Liver (tissue), 9 donors: ENCODE data around the gene METTL8. TPM values are rescaled to one million over a fixed set of nuclear protein-coding genes. Genes with fewer than 3 reads are reported as not detected.

ENCODE experiments used
- DNase-seq: peaks from one replicate; pipeline ENCODE4 v3.0.0-alpha.2; 2017; ENCODE audit warnings: low spot score
- H3K27ac ChIP-seq, 2 donors: one replicate each; pipeline ENCODE4 v1.7.0; 2013; ENCODE audit warnings: inconsistent platforms in 2 of 2, low read length in 2 of 2, control low read depth in 1 of 2, low read depth in 1 of 2, mild to moderate bottlenecking in 1 of 2
- H3K27me3 ChIP-seq, 4 donors: one replicate each; pipeline versions ENCODE4 v1.6.1 to v1.7.0; 2013; ENCODE audit warnings: low read length in 3 of 4, inconsistent platforms in 1 of 4, mild to moderate bottlenecking in 1 of 4, moderate library complexity in 1 of 4; ENCODE audit not compliant: control insufficient read depth in 4 of 4, insufficient read depth in 4 of 4
- H3K36me3 ChIP-seq, 4 donors: one replicate each; pipeline versions ENCODE4 v1.6.1 to v1.7.0; 2013; ENCODE audit warnings: low read length in 3 of 4, mild to moderate bottlenecking in 3 of 4, low read depth in 1 of 4, moderate library complexity in 1 of 4; ENCODE audit not compliant: control insufficient read depth in 4 of 4, insufficient read depth in 3 of 4
- H3K4me1 ChIP-seq, 4 donors: one replicate each; pipeline versions ENCODE4 v1.6.1 to v1.7.0; 2013; ENCODE audit warnings: low read length in 3 of 4, mild to moderate bottlenecking in 3 of 4, moderate library complexity in 1 of 4; ENCODE audit not compliant: control insufficient read depth in 4 of 4, insufficient read depth in 4 of 4
- H3K4me3 ChIP-seq, 3 donors: one replicate each; pipeline versions ENCODE4 v1.6.1 to v1.7.0; 2013; ENCODE audit warnings: low read length in 3 of 3, control low read depth in 1 of 3, low read depth in 1 of 3, mild to moderate bottlenecking in 1 of 3
- H3K9ac ChIP-seq, 2 donors: one replicate each; pipeline ENCODE4 v1.7.0; 2013; ENCODE audit warnings: low read length in 2 of 2, mild to moderate bottlenecking in 2 of 2, moderate library complexity in 2 of 2, control low read depth in 1 of 2, low read depth in 1 of 2
- H3K9me3 ChIP-seq, 4 donors: one replicate each; pipeline versions ENCODE4 v1.6.1 to v1.7.0; 2013; ENCODE audit warnings: low read length in 3 of 4; ENCODE audit not compliant: control insufficient read depth in 4 of 4
- ATF3 ChIP-seq: IDR thresholded peaks from 2 replicates; pipeline ENCODE4 v1.6.1; 2016; ENCODE audit warnings: antibody characterized with exemption
- CTCF ChIP-seq: fragments of 150-350 bp; IDR thresholded peaks from 2 replicates; pipeline ENCODE4 v1.5.1; 2017; ENCODE audit warnings: improper control_type of control experiment, low read depth, low read length; ENCODE audit not compliant: missing input control
- EGR1 ChIP-seq, 2 donors: IDR thresholded peaks; 2 replicates each; pipeline ENCODE4 v1.6.1; 2016 to 2018; ENCODE audit warnings: antibody characterized with exemption in 2 of 2, low read depth in 2 of 2
- FOXA2 ChIP-seq: IDR thresholded peaks from 2 replicates; pipeline ENCODE4 v1.6.1; 2016; ENCODE audit warnings: antibody characterized with exemption
- GABPA ChIP-seq, 2 donors: IDR thresholded peaks in 1 of 2; conservative IDR thresholded peaks in 1 of 2; 2 replicates each; pipeline ENCODE4 v1.6.1; 2016; ENCODE audit warnings: antibody characterized with exemption in 2 of 2, mild to moderate bottlenecking in 1 of 2, moderate library complexity in 1 of 2
- HNF4A ChIP-seq, 2 donors: conservative IDR thresholded peaks; 2 replicates each; pipeline ENCODE4 v1.6.1; 2016; ENCODE audit warnings: antibody characterized with exemption in 2 of 2, mild to moderate bottlenecking in 2 of 2
- HNF4G ChIP-seq: IDR thresholded peaks from 2 replicates; pipeline ENCODE4 v1.6.1; 2016; ENCODE audit warnings: antibody characterized with exemption
- JUND ChIP-seq, 2 donors: IDR thresholded peaks; 2 replicates each; pipeline ENCODE4 v1.6.1; 2016; ENCODE audit warnings: antibody characterized with exemption in 2 of 2
- MAX ChIP-seq: IDR thresholded peaks from 2 replicates; pipeline ENCODE4 v1.6.1; 2016; ENCODE audit warnings: antibody characterized with exemption
- NR2F2 ChIP-seq: IDR thresholded peaks from 2 replicates; pipeline ENCODE4 v1.6.1; 2016; ENCODE audit warnings: antibody characterized with exemption
- RAD21 ChIP-seq, 2 donors: IDR thresholded peaks; 2 replicates each; pipeline ENCODE4 v1.6.1; 2016; ENCODE audit warnings: antibody characterized with exemption in 2 of 2, mild to moderate bottlenecking in 2 of 2
- RXRA ChIP-seq, 2 donors: IDR thresholded peaks; 2 replicates each; pipeline ENCODE4 v1.6.1; 2017 to 2018; ENCODE audit warnings: antibody characterized with exemption in 2 of 2, mild to moderate bottlenecking in 1 of 2
- YY1 ChIP-seq: IDR thresholded peaks from 2 replicates; pipeline ENCODE4 v1.6.1; 2016; ENCODE audit warnings: antibody characterized with exemption, mild to moderate bottlenecking
- ZBTB33 ChIP-seq: IDR thresholded peaks from 2 replicates; pipeline ENCODE4 v1.6.1; 2016; ENCODE audit warnings: antibody characterized with exemption
- WGBS: extraction: QIAGEN DNeasy Blood & Tissue Kit; methylation state at CpG from one replicate; pipeline ENCODE4 v1.1.7; 2013; 5-methylcytosine and 5-hydroxymethylcytosine counted together
- polyA plus RNA-seq, 2 donors: library from polyadenylated mRNA; stranded (reverse) in 1 of 2; unstranded in 1 of 2; fragments of 200-250 nt in 1 of 2; fragments of >200 nt in 1 of 2; fragmentation: Nextera tagmentation in 1 of 2; extraction: Ambion mirVana in 1 of 2; gene quantifications; one replicate each; pipeline versions ENCODE4 v1.2.1 to v1.2.3, GENCODE V29; 2013 to 2015
- total RNA-seq, 2 donors: library from RNA; depleted of rRNA; stranded (reverse); fragments of >200 nt; gene quantifications; one replicate each; pipeline ENCODE4 v1.2.3, GENCODE V29; 2014
- donor health status: healthy.
- donor health status: healthy.
- donor health status: healthy.
- donor health status: healthy.
- donor health status: healthy.

Gene METTL8
- total and polyA plus RNA-seq, 4 donors: 3.6 to 8.1 (median 5.9) TPM

- H3K27me3 ChIP-seq: no peaks in the 10 kb centered on the region
- DNase-seq: no peak
Observed at GRCh38 chr2:171402906-171403580, 30.7 kb downstream of the METTL8 start.

GRCh38 chr2:171401947-171402346 is 31.8 kb downstream of the METTL8 start:
- H3K9me3 ChIP-seq: no peaks in the 10 kb centered on the region
- no peak overlapping the region for H3K4me3 ChIP-seq
- no peak overlapping the region for H3K9ac ChIP-seq
- DNase-seq: no peak
- no peaks in the 10 kb centered on the region for H3K36me3 ChIP-seq
- no peaks in the 10 kb centered on the region for H3K4me1 ChIP-seq
- 100% methylated on average over 1 of the region's 1 CpG for WGBS
- no peak overlapping the region for H3K27ac ChIP-seq
- no peaks in the 10 kb centered on the region for H3K27me3 ChIP-seq
- TF ChIP-seq YY1: no peak
- TF ChIP-seq ZBTB33: no peak
- TF ChIP-seq NR2F2: no peak
- TF ChIP-seq FOXA2: no peak
- TF ChIP-seq JUND (IDR thresholded peaks at IDR 0.05): no peak
- TF ChIP-seq GABPA (IDR thresholded peaks at IDR 0.05 in 1 of 2, conservative IDR thresholded peaks at IDR 0.05 in 1 of 2): no peak
- TF ChIP-seq ATF3: no peak
- no peak for TF ChIP-seq RAD21 (IDR thresholded peaks at IDR 0.05)
- no peak for TF ChIP-seq HNF4G
- TF ChIP-seq RXRA (IDR thresholded peaks at IDR 0.05): no peak
- TF ChIP-seq CTCF: no peak
- no peak for TF ChIP-seq HNF4A (conservative IDR thresholded peaks at IDR 0.05)

More at GRCh38 chr2:171402906-171403580, 30.7 kb downstream of the METTL8 start:
- Histone ChIP-seq H3K36me3 (no peaks in the 10 kb centered on the region), H3K27ac (no peak overlapping the region), H3K9ac (no peak overlapping the region), H3K4me3 (no peak overlapping the region), H3K9me3 (no peaks in the 10 kb centered on the region), H3K4me1 (no peaks in the 10 kb centered on the region)
- TF ChIP-seq NR2F2 (no peak), EGR1 (IDR thresholded peaks at IDR 0.05; ENCODE audit: low read depth in 2 of 2) (no peak), MAX (no peak), CTCF (no peak), ZBTB33 (no peak), FOXA2 (no peak), HNF4A (conservative IDR thresholded peaks at IDR 0.05) (no peak)
- 93% methylated on average over 4 of the region's 4 CpGs for WGBS
